ENCODE results near the gene HSPA6.
"Not testable (repeated sequence)": the region's sequence is repeated elsewhere in the genome, so short reads cannot be mapped to it uniquely, and the experiment has no call there.

DNA sequence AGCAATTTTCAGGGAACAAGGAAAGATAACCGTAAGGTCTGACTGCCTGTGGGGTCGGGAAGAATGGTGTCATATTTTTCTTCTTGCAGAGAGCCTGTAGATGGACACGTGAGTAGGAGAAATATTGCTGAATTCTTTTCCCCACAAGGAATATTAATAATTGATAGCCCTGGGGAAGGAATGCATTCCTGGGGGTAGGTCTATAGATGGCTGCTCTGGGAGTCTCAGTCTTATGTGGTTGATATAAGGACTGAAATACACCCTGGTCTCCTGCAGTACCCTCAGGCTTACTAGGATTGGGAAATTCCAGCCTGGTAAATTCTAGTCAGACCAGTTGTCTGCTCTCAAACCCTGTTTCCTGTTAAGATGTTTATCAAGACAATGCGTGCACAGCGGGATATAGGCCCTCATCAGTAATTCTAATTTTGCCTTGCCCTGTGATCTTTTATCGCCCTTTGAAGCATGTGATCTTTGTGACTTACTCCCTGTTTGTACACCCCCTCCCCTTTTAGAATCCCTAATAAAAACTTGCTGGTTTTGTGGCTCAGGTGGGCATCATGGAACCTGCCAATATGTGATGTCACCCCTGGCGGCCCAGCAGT lies 12.8 kb downstream of the HSPA6 start:
- TF ChIP-seq, protein P1, sequence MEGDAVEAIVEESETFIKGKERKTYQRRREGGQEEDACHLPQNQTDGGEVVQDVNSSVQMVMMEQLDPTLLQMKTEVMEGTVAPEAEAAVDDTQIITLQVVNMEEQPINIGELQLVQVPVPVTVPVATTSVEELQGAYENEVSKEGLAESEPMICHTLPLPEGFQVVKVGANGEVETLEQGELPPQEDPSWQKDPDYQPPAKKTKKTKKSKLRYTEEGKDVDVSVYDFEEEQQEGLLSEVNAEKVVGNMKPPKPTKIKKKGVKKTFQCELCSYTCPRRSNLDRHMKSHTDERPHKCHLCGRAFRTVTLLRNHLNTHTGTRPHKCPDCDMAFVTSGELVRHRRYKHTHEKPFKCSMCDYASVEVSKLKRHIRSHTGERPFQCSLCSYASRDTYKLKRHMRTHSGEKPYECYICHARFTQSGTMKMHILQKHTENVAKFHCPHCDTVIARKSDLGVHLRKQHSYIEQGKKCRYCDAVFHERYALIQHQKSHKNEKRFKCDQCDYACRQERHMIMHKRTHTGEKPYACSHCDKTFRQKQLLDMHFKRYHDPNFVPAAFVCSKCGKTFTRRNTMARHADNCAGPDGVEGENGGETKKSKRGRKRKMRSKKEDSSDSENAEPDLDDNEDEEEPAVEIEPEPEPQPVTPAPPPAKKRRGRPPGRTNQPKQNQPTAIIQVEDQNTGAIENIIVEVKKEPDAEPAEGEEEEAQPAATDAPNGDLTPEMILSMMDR (IDR thresholded peaks at IDR 0.05 in 8 of 11, conservative IDR thresholded peaks at IDR 0.05 in 3 of 11): not testable (repeated sequence)
- not testable (repeated sequence) for TF ChIP-seq POLR2A, POLR2AphosphoS5 (IDR thresholded peaks at IDR 0.05)

All from spleen (tissue), 7 donors.